ENCODE results near the gene SLC17A7. TPM values are rescaled to one million over a fixed set of nuclear protein-coding genes. Genes with fewer than 3 reads are reported as not detected.
A peak's percentile ranks its signal among the peaks of the same experiment; 100 is the strongest.

SLC17A7 gene
- total and polyA plus RNA-seq, 2 of the 4 experiments (the other 2 are of a cell fraction): 0.03 TPM; not detected in 1

GRCh38 chr19:49407079-49407478 lies 34.2 kb downstream of the SLC17A7 start:
- ATAC-seq (ENCODE audit: low read depth) (no peak), DNase-seq (no peak)
- Histone ChIP-seq H3K4ac (ENCODE audit: low read depth, low read length) (no peak overlapping the region), H3K18ac (ENCODE audit: low read depth, low read length) (no peak overlapping the region), H2AFZ (replicated peaks; ENCODE audit: low read length, poor library complexity) (peak overlapping the region; percentile 23), H3K27ac (ENCODE audit: insufficient read depth, low read length) (no peak overlapping the region), H4K20me1 (ENCODE audit: insufficient read depth, low read length) (no peaks in the 10 kb centered on the region), H3K9me3 (ENCODE audit: control insufficient read depth, insufficient read depth, low read length) (no peaks in the 10 kb centered on the region), H2AK9ac (replicated peaks; ENCODE audit: low read depth, low read length, poor library complexity) (peak overlapping the region; percentile 9), H3K9ac (ENCODE audit: low read depth, low read length) (no peak overlapping the region), H2BK120ac (ENCODE audit: low read depth, low read length) (no peak overlapping the region), H3K23ac (ENCODE audit: low read depth, low read length) (no peak overlapping the region), H3K9me1 (ENCODE audit: insufficient read depth, low read length) (no peaks in the 10 kb centered on the region), H2BK5ac (ENCODE audit: low read depth, low read length, poor library complexity, severe bottlenecking) (no peak overlapping the region), H2AK5ac (ENCODE audit: low read depth, low read length) (no peak overlapping the region), H3K36me3 (ENCODE audit: control insufficient read depth, insufficient read depth, low read length) (no peaks in the 10 kb centered on the region), H2BK15ac (ENCODE audit: low read depth, low read length) (no peak overlapping the region), H4K5ac (ENCODE audit: low read depth, low read length) (no peak overlapping the region), H3K14ac (replicated peaks; ENCODE audit: low read depth, low read length) (no peak overlapping the region), H3K4me3 (ENCODE audit: insufficient read depth, low read depth, low read length) (no peak overlapping the region), H3K56ac (ENCODE audit: extremely low read depth, insufficient read depth, low read length) (no peak overlapping the region), H3K4me2 (ENCODE audit: low read depth, low read length) (no peak overlapping the region), H3K79me1 (ENCODE audit: low read depth in 1 of 2, low read length in 2 of 2) (no peaks in the 10 kb centered on the region), H4K8ac (ENCODE audit: low read depth in 2 of 2, low read length in 2 of 2) (no peak overlapping the region), H3K4me1 (ENCODE audit: control insufficient read depth, insufficient read depth, low read length) (peaks cover 6% of the 10 kb centered on the region; the same call in 1 of the 2 replicates), H3K27me3 (ENCODE audit: control insufficient read depth, insufficient read depth, low read length) (peaks cover 34% of the 10 kb centered on the region), H4K91ac (ENCODE audit: insufficient read depth, low read depth, low read length) (no peak overlapping the region), H2BK20ac (ENCODE audit: low read depth, low read length) (no peak overlapping the region)
- ChIA-PET CTCF (no interaction called here), POLR2A (ENCODE audit: unreplicated experiment) (no interaction called here)
- no peak for TF ChIP-seq CHD1 (IDR thresholded peaks at IDR 0.05; ENCODE audit: low read depth, low read length)
- TF ChIP-seq RCOR1 (IDR thresholded peaks at IDR 0.05; ENCODE audit: insufficient replicate concordance, low read length): no peak
- no peak for TF ChIP-seq NFE2L2 (IDR thresholded peaks at IDR 0.05; ENCODE audit: low read depth, low read length)
- TF ChIP-seq USF2 (IDR thresholded peaks at IDR 0.05; ENCODE audit: low read depth, low read length): no peak
- no peak for TF ChIP-seq RFX5 (IDR thresholded peaks at IDR 0.05; ENCODE audit: low read depth, low read length)
- no peak for TF ChIP-seq MXI1 (IDR thresholded peaks at IDR 0.05; ENCODE audit: borderline replicate concordance, low read depth, low read length)
- no peak for TF ChIP-seq MAZ (IDR thresholded peaks at IDR 0.05; ENCODE audit: borderline replicate concordance, low read depth, low read length)
- no peak for TF ChIP-seq CEBPB (IDR thresholded peaks at IDR 0.05; ENCODE audit: low read depth, low read length)
- TF ChIP-seq FOS (IDR thresholded peaks at IDR 0.05; ENCODE audit: low read depth, low read length): no peak
- TF ChIP-seq MAFK (IDR thresholded peaks at IDR 0.05; ENCODE audit: low read depth, low read length): no peak
- TF ChIP-seq RAD21 (IDR thresholded peaks at IDR 0.05; ENCODE audit: low read length): no peak
- no peak for TF ChIP-seq SMC3 (IDR thresholded peaks at IDR 0.05; ENCODE audit: low read depth, low read length)
- TF ChIP-seq ELK1 (IDR thresholded peaks at IDR 0.05; ENCODE audit: borderline replicate concordance, low read depth, low read length): no peak
- no peak for TF ChIP-seq CTCF (conservative IDR thresholded peaks at IDR 0.05; ENCODE audit: low read depth, low read length)
- dilution Hi-C loops (cut with HindIII; ENCODE audit: low sequenced_read_pairs, unreplicated experiment): no loop called here
- no TSS peak for BruUV-seq (replicated peaks)
- WGBS, 2 experiments (ENCODE audit: extremely low coverage in 2 of 2, insufficient read length in 1 of 2): no CpG with 5 or more reads among the region's 7 CpGs
- intact Hi-C loops (cut with micrococcal nuclease): no loop called here
- in situ Hi-C loops (cut with MboI; ENCODE audit: low sequenced_read_pairs): no loop called here

All from IMR-90 (cell line).